HCT116 (cell line): ENCODE data around the gene HUNK. TPM values are rescaled to one million over a fixed set of nuclear protein-coding genes. Genes with fewer than 3 reads are reported as not detected.

ENCODE experiments used
- ATAC-seq: fragments of 200-7000 bp; cut with Tn5 transposase; 2 replicates; pipeline ENCODE4 v1.9.1; 2020; ENCODE audit warnings: mild to moderate bottlenecking, moderate library complexity
- BruUV-seq: library from RNA; stranded (reverse); fragments of 400-500 nt; replicated peaks from 2 replicates; lab custom pipeline; 2021; lab: Mats Ljungman, UMichigan
- CTCF ChIA-PET: fragments of 300-600 bp; sonication (Branson Sonifier 250); formaldehyde crosslinking; loops from one replicate; lab custom pipeline; 2021; ENCODE audit warnings: antibody characterized with exemption; lab: Charles Lee
- POLR2A ChIA-PET: fragments of 300-600, 350-600 bp; sonication (Branson Sonifier 250); formaldehyde crosslinking; loops from one replicate; lab custom pipeline; 2021; ENCODE audit warnings: antibody characterized with exemption; lab: Charles Lee
- RAD21 ChIA-PET, 2 experiments: fragments of 300-600 bp; sonication (Branson Sonifier 250); formaldehyde crosslinking; loops; one replicate each; lab custom pipeline; 2023; ENCODE audit warnings: low total read pairs in 2 of 2; ENCODE audit not compliant: uncharacterized antibody in 2 of 2, unreplicated experiment in 2 of 2, low non-redundant PET in 1 of 2; lab: Charles Lee
- DNase-seq: peaks from one replicate; pipeline ENCODE4 v3.0.0-alpha.2; 2010; ENCODE audit warnings: low read depth, low spot score
- H2AFZ ChIP-seq: fragments of 200-600 bp; shearing (Covaris generic), sonication (generic); 2 replicates; pipeline ENCODE4 v1.6.1; 2017; ENCODE audit warnings: low read depth, mixed run types, mixed read lengths, antibody characterized with exemption, low read length; ENCODE audit not compliant: poor library complexity, severe bottlenecking
- H3K27ac ChIP-seq: 2 replicates; pipeline ENCODE4 v1.5.1; 2012; ENCODE audit warnings: low read depth, low read length
- H3K27me3 ChIP-seq: fragments of 200-600 bp; sonication (generic); 2 replicates; pipeline ENCODE4 v1.6.1; 2016; ENCODE audit warnings: mixed run types, low read length, mixed read lengths; ENCODE audit not compliant: insufficient read depth
- H3K36me3 ChIP-seq, 2 experiments: fragments of 200-500 bp in 1 of 2; fragments of 200-600 bp in 1 of 2; sonication (Bioruptor generic) in 1 of 2; sonication (generic) in 1 of 2; 2 replicates each; pipeline versions ENCODE4 v1.5.1 to v1.6.1; 2014 to 2016; ENCODE audit warnings: low read length in 2 of 2, inconsistent platforms in 1 of 2, mixed read lengths in 1 of 2, mixed run types in 1 of 2; ENCODE audit not compliant: insufficient read depth in 2 of 2, control insufficient read depth in 1 of 2
- H3K4me1 ChIP-seq, 2 experiments: fragments of 200-600 bp in 1 of 2; sonication (generic) in 1 of 2; 2 replicates each; pipeline versions ENCODE4 v1.5.1 to v1.6.1; 2012 to 2017; ENCODE audit warnings: low read length in 2 of 2, inconsistent platforms in 1 of 2, mild to moderate bottlenecking in 1 of 2, mixed read lengths in 1 of 2, mixed run types in 1 of 2, moderate library complexity in 1 of 2; ENCODE audit not compliant: insufficient read depth in 2 of 2, control insufficient read depth in 1 of 2
- H3K4me2 ChIP-seq: fragments of 200-600 bp; sonication (generic); 2 replicates; pipeline ENCODE4 v1.6.1; 2017; ENCODE audit warnings: mixed run types, low read length, mixed read lengths
- H3K4me3 ChIP-seq, 2 experiments: fragments of 200-600 bp in 1 of 2; sonication (generic) in 1 of 2; replicated peaks in 1 of 2; 2 replicates each; pipeline ENCODE4 v1.5.1; 2011 to 2016; ENCODE audit warnings: low read length in 2 of 2, control low read depth in 1 of 2, low read depth in 1 of 2, mild to moderate bottlenecking in 1 of 2, mixed read lengths in 1 of 2, mixed run types in 1 of 2
- H3K79me2 ChIP-seq: fragments of 200-600 bp; sonication (generic); 2 replicates; pipeline ENCODE4 v1.6.1; 2017; ENCODE audit warnings: mild to moderate bottlenecking, mixed run types, low read length, moderate library complexity, mixed read lengths; ENCODE audit not compliant: insufficient read depth
- H3K9ac ChIP-seq: fragments of 200-600 bp; sonication (generic); 2 replicates; pipeline ENCODE4 v1.6.1; 2016; ENCODE audit warnings: low read length, mixed read lengths
- H3K9me2 ChIP-seq: fragments of 200-600 bp; sonication (generic), shearing (Covaris generic); 2 replicates; pipeline ENCODE4 v1.6.1; 2017; ENCODE audit warnings: mixed run types, mild to moderate bottlenecking, moderate library complexity; ENCODE audit not compliant: insufficient read depth
- H3K9me3 ChIP-seq, 2 experiments: fragments of 200-500 bp in 1 of 2; fragments of 200-600 bp in 1 of 2; sonication (Bioruptor generic) in 1 of 2; sonication (generic) in 1 of 2; 2 replicates each; pipeline ENCODE4 v1.6.1; 2014 to 2017; ENCODE audit warnings: low read length in 2 of 2, mixed read lengths in 2 of 2, inconsistent platforms in 1 of 2, low read depth in 1 of 2, mild to moderate bottlenecking in 1 of 2, mixed run types in 1 of 2, moderate library complexity in 1 of 2; ENCODE audit not compliant: control insufficient read depth in 1 of 2, insufficient read depth in 1 of 2
- H4K20me1 ChIP-seq: fragments of 200-600 bp; sonication (generic), shearing (Covaris generic); 2 replicates; pipeline ENCODE4 v1.6.1; 2017; ENCODE audit warnings: mixed run types, mild to moderate bottlenecking, moderate library complexity; ENCODE audit not compliant: insufficient read depth
- CEBPB ChIP-seq: IDR thresholded peaks from 2 replicates; pipeline ENCODE4 v1.6.1; 2012; ENCODE audit warnings: low read depth
- EZH2 ChIP-seq: fragments of 200-600 bp; sonication (generic); IDR thresholded peaks from 2 replicates; pipeline ENCODE4 v1.6.1; 2017; ENCODE audit warnings: antibody characterized with exemption, mixed run types
- FOSL1 ChIP-seq: IDR thresholded peaks from 2 replicates; pipeline ENCODE4 v1.6.1; 2012; ENCODE audit warnings: low read depth
- POLR2AphosphoS5 ChIP-seq: IDR thresholded peaks from 2 replicates; pipeline ENCODE4 v1.6.1; 2011; ENCODE audit warnings: mild to moderate bottlenecking, low read depth, low read length, moderate library complexity
- RAD21 ChIP-seq: IDR thresholded peaks from 2 replicates; pipeline ENCODE4 v1.6.1; 2012; ENCODE audit warnings: low read depth, mild to moderate bottlenecking
- SP1 ChIP-seq: IDR thresholded peaks from 2 replicates; pipeline ENCODE4 v1.6.1; 2012; ENCODE audit warnings: low read depth
- SRF ChIP-seq: IDR thresholded peaks from 2 replicates; pipeline ENCODE4 v1.6.1; 2012; ENCODE audit warnings: low read depth
- TCF7L2 ChIP-seq: IDR thresholded peaks from 2 replicates; pipeline ENCODE4 v1.7.0; 2011; ENCODE audit warnings: borderline replicate concordance, inconsistent platforms; ENCODE audit not compliant: insufficient read depth, insufficient read length; ENCODE audit errors: extremely low read depth
- YY1 ChIP-seq: IDR thresholded peaks from 2 replicates; pipeline ENCODE4 v1.6.1; 2011; ENCODE audit warnings: low read length, low read depth, moderate library complexity, mild to moderate bottlenecking; ENCODE audit not compliant: insufficient replicate concordance; ENCODE audit errors: extremely low read depth
- ZNF274 ChIP-seq: fragments of 200-500 bp; sonication (Bioruptor generic); IDR thresholded peaks from 2 replicates; pipeline ENCODE4 v1.6.1; 2014; ENCODE audit warnings: mild to moderate bottlenecking, low read depth, low read length, inconsistent platforms
- intact Hi-C: fragments of 100-400 bp; cut with micrococcal nuclease; formaldehyde crosslinking; loops from 2 replicates; pipeline ENCODE4 v1.10.0; 2022
- total RNA-seq: library from RNA; stranded (reverse); gene quantifications from one replicate; pipeline ENCODE4 v1.2.1, GENCODE V29; 2021; ENCODE audit not compliant: unreplicated experiment
- TF ChIP-seq, protein P1 (sequence below): IDR thresholded peaks from 2 replicates; pipeline ENCODE4 v1.6.1; 2011; ENCODE audit warnings: mild to moderate bottlenecking, low read length, moderate library complexity; ENCODE audit not compliant: insufficient replicate concordance; ENCODE audit errors: extremely low read depth
- TF ChIP-seq, protein P2 (sequence below): IDR thresholded peaks from 2 replicates; pipeline ENCODE4 v1.6.1; 2012; ENCODE audit warnings: low read depth
- TF ChIP-seq, protein P3 (sequence below): IDR thresholded peaks from 2 replicates; pipeline ENCODE4 v1.6.1; 2012
- TF ChIP-seq, protein P4 (sequence below): IDR thresholded peaks from 2 replicates; pipeline ENCODE4 v1.6.1; 2012

The HUNK gene
- total RNA-seq, 1 experiment from 2014 or later = not detected

DNA sequence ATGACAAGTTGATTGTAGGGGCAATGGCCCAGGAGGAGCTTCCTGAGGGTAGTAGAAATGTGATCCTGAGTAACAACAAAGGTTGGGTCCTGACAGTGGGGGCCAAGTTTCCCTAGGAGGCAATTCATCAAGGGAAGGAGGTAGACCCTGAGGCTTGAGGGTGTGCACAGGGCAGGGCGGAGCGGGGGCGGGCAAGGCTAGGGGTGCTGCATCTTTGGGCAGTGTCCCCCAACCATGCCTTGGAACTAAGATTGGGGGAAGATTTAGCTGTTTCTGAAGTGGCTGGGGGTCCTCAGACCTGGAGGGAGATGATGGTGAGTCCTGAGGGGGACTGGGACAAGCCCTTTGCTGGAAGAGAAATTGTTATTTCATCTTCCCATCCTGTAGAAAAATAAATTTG lies 50.9 kb downstream of the HUNK start (continued):
- TF ChIP-seq, protein P1, sequence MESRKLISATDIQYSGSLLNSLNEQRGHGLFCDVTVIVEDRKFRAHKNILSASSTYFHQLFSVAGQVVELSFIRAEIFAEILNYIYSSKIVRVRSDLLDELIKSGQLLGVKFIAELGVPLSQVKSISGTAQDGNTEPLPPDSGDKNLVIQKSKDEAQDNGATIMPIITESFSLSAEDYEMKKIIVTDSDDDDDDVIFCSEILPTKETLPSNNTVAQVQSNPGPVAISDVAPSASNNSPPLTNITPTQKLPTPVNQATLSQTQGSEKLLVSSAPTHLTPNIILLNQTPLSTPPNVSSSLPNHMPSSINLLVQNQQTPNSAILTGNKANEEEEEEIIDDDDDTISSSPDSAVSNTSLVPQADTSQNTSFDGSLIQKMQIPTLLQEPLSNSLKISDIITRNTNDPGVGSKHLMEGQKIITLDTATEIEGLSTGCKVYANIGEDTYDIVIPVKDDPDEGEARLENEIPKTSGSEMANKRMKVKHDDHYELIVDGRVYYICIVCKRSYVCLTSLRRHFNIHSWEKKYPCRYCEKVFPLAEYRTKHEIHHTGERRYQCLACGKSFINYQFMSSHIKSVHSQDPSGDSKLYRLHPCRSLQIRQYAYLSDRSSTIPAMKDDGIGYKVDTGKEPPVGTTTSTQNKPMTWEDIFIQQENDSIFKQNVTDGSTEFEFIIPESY = no peak
- TF ChIP-seq YY1 (no peak), RAD21 (no peak)
- TF ChIP-seq, protein P2, sequence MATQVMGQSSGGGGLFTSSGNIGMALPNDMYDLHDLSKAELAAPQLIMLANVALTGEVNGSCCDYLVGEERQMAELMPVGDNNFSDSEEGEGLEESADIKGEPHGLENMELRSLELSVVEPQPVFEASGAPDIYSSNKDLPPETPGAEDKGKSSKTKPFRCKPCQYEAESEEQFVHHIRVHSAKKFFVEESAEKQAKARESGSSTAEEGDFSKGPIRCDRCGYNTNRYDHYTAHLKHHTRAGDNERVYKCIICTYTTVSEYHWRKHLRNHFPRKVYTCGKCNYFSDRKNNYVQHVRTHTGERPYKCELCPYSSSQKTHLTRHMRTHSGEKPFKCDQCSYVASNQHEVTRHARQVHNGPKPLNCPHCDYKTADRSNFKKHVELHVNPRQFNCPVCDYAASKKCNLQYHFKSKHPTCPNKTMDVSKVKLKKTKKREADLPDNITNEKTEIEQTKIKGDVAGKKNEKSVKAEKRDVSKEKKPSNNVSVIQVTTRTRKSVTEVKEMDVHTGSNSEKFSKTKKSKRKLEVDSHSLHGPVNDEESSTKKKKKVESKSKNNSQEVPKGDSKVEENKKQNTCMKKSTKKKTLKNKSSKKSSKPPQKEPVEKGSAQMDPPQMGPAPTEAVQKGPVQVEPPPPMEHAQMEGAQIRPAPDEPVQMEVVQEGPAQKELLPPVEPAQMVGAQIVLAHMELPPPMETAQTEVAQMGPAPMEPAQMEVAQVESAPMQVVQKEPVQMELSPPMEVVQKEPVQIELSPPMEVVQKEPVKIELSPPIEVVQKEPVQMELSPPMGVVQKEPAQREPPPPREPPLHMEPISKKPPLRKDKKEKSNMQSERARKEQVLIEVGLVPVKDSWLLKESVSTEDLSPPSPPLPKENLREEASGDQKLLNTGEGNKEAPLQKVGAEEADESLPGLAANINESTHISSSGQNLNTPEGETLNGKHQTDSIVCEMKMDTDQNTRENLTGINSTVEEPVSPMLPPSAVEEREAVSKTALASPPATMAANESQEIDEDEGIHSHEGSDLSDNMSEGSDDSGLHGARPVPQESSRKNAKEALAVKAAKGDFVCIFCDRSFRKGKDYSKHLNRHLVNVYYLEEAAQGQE = no peak
- TF ChIP-seq, all 23 proteins: peak for 0

DNA sequence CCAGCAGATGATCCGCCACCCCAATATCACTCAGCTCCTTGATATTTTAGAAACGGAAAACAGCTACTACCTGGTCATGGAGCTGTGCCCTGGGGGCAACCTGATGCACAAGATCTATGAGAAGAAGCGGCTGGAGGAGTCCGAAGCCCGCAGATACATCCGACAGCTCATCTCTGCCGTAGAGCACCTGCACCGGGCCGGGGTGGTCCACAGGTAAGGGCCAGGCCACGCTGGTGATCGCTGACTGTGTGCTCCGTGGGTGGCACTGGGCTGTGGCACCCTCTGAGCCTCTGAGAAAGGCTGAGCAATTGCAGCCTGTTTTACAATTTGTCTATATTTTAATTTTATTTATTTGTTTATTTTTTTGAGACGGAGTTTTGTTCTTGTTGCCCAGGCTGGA lies 51.7 kb downstream of the HUNK start:
- H3K9me3 ChIP-seq = no peaks in the 10 kb centered on the region
- H3K4me3 ChIP-seq = no peak overlapping the region
- BruUV-seq = no TSS peak
- peaks cover 9% of the 10 kb centered on the region; the same call in 1 of the 2 replicates for H3K27me3 ChIP-seq
- ChIA-PET CTCF (no interaction called here), POLR2A (no interaction called here), RAD21 (no interaction called here)
- H3K36me3 ChIP-seq = no peaks in the 10 kb centered on the region; a peak in 1 of 4 replicates
- no peak for ATAC-seq
- intact Hi-C loops = no loop called here
- no peak overlapping the region for H3K4me2 ChIP-seq
- no peak overlapping the region for H3K9ac ChIP-seq
- no peaks in the 10 kb centered on the region for H3K4me1 ChIP-seq
- H3K79me2 ChIP-seq = no peaks in the 10 kb centered on the region
- H3K9me2 ChIP-seq = no peaks in the 10 kb centered on the region
- no peak overlapping the region for H3K27ac ChIP-seq
- H2AFZ ChIP-seq = no peak overlapping the region
- no peak for DNase-seq
- H4K20me1 ChIP-seq = no peaks in the 10 kb centered on the region
- TF ChIP-seq, protein P3, sequence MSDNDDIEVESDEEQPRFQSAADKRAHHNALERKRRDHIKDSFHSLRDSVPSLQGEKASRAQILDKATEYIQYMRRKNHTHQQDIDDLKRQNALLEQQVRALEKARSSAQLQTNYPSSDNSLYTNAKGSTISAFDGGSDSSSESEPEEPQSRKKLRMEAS = no peak
- TF ChIP-seq SRF (no peak), FOSL1 (no peak), ZNF274 (no peak), EZH2 (no peak), CEBPB (no peak), SP1 (no peak), TCF7L2 (no peak), POLR2AphosphoS5 (no peak)
- TF ChIP-seq, protein P4, sequence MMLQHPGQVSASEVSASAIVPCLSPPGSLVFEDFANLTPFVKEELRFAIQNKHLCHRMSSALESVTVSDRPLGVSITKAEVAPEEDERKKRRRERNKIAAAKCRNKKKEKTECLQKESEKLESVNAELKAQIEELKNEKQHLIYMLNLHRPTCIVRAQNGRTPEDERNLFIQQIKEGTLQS = no peak
- TF ChIP-seq, protein P2 = no peak
